Activated CD4-positive, CD25-positive, alpha-beta regulatory T cell (primary cell): ENCODE measurements around the gene SEMA5A.

ENCODE experiments used
- DNase-seq, 4 experiments: peaks; one replicate each; lab custom pipeline; 2025; lab: John Stamatoyannopoulos, UW

Gene SEMA5A

DNA sequence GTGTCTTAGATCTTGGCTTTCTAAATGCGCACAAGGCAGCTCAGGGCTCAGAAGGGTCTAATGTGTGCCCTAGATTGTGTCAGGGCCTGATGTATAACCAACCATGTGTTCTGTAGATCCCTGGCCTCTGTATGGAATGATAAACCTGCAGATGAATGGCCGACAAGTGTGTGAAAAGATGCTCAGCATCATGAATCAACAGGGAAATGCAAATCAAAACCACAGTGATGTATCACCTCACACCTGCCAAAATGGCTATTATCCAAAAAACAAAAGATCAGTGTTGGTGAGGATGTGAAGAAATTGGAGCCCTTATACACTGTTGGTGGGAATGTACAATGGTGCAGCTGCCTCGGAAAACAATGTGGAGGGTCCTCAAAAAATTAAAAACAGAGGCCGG, 489.8 kb downstream of the SEMA5A start:
- no peak for DNase-seq

DNA sequence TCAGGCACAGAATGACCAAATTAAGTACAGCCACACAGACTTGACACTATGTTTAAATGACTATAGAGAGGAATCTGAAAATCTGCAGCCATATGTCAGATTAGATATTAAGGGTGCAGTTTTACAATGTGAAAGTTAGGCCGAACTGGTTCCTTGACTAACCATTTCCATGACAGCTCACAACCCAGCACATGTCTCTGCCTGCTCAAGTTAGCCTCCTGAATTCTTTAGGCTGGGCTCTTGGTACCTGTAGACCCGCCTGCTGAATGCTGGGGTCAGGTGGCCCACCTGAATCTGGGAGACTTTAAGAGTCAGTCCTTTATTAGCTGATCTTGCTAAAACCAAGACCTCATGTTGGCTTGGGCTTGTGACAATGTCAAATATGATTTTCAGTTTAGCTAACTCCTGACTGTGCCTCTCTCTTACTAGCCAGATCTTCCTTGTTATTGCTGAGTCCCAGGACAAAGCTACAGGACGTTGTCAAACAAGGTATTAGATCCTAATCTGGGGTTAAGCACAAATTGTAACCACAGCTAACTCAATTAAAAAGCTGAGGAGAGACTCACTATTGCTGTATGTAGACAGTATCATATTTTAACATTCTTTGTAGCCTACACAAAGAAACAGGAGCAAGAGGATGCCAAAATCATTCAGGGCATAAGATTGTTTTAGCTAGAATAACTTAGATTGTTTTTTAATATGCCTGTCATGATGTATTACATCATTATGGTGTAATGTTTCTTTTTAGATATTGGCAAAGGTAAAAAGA, 490.9 kb downstream of the SEMA5A start:
- no peak for DNase-seq

- DNase-seq = no peak
Measured at GRCh38 chr5:9054322-9054721, 491.6 kb downstream of the SEMA5A start.

- no peak for DNase-seq
Measured at GRCh38 chr5:9052421-9052820, 493.5 kb downstream of the SEMA5A start.

GRCh38 chr5:9051779-9052178, 494.1 kb downstream of the SEMA5A start:
- no peak for DNase-seq

DNA sequence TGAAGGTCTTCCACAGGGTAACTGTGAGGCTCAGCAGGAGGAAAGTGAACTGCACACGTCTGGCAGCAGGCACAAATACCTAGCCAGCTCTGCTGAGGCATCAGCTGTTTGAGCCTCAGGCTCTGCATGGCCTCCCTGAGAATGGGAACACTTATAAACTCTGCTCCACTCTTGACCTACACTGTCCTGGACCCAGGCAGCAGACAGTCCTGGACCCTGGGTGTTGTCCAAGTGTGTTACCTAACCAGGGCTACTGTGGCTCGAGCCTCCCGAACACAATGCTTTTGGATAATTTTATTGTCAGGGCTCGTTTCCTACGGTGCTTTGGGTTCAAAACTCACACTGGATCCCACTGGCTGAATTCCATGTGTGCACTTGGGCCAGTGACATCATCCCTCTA, 497.9 kb downstream of the SEMA5A start:
- no peak for DNase-seq

GRCh38 chr5:9046756-9047481, 499.0 kb downstream of the SEMA5A start:
- no peak for DNase-seq

DNA sequence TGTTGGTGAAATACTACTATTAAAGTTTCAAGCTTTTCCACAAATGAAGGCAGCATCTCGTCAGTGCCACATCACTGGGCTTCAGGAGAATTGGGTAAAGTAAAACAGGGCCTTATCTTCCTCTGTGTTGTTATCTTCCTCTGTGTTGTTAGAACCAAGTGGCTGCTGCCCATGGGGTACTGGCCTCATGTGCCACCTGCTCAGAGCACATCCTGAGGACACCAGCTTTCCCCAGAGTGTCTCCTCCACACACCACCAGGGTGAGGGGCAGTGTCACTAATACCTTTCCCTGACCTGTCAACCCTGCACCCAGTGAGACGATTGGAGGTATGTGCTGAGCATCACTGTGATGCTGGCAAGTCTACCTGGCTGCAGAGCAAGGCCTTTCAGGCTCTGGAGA, 499.9 kb downstream of the SEMA5A start:
- DNase-seq = no peak

DNA sequence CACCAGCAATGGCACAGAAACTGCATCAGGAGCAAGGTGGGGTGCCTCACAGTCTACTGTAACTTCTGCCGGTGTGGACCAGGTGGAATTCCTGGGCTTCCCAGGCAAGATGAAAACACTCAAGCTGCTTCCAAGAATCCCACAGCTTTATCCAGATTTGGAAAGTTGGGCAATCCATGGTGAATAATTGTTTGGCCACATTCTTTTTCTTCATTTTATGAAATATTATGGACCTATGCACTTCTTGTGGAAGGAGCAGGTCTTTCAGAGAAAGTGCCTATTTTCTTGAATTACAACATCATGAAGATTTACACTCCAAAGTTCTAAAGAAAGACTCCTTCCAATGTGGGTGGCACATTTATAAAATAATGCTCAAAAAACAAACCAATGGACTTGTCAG, 503.6 kb downstream of the SEMA5A start:
- no peak for DNase-seq

DNA sequence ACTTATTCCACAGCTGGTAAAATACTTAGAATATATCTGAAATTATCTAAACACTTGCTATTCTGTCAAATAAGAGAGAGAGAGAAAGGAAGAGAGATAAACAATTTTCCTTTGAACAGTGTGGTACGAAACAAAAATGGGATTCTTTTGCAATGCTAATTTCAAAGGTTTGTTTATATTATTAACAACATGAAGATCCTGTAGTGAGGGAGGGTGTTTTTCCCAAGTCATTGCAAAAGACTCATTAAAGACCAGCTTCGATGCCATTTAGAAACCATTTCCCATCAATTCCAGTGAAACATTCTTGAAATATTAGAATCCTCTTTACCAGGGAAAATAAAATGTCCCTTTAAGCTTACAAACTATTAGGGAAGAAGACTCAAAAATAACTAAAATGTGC, 505.4 kb downstream of the SEMA5A start:
- no peak for DNase-seq

DNA sequence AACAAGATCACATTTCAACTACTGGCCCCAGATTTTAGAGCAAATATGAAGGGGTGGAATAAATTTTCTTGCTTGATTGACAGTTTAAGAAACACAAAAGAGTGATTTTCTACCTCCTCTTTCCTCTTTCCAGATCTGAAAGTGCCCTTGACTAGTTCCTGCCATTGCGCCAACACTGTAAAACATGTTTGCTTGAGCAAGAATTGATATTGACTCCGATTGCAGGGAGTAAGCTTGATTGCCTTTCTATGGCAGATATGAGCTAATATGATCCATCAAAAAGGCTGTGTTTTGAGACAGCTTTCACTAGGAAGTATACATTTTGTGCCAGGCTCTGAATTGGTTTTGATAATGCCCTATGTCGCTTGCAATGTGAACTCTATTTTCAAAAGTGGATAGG, 508.8 kb downstream of the SEMA5A start:
- DNase-seq = no peak

DNA sequence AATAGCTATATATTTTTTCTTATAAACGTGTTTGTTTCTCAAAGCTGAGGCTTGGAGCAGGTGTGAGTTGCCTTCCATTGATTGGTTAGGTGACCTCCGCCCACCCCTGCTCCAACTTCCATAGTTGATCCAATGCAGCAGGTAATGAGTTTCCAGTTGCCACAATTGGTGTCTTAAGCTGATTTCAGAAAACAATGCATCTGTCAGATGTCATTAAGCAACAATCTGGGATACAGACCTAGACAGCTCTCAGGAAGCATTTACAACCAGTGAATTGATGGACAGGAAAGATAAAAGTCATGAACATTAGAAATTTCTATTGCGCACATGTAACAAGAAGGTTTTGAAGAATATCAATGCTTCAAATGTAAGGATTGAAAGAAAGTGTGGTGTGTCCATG, 510.5 kb downstream of the SEMA5A start:
- DNase-seq = no peak

- no peak for DNase-seq
Measured at GRCh38 chr5:9034649-9035048, 511.2 kb downstream of the SEMA5A start.

DNA sequence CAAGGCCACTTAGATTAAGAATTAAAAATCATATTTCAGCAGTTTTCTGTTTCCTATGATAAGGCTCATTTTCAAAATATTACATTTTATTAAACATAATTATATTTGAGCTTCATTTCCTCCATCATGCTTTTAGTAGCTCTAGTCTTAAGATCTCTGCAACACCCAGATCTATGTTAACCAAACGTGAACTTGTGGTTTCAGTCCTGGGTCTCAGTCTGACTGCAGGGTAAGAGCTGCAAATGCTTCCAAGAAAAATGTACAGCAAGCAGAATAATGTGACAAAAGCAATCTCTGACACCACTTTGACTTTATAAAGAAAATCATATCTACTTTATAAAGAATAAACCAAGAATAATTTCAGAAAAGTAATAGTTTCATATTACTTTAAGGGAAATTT, 512.4 kb downstream of the SEMA5A start:
- DNase-seq = no peak

GRCh38 chr5:9025942-9026341, 519.9 kb downstream of the SEMA5A start:
- no peak for DNase-seq

DNA sequence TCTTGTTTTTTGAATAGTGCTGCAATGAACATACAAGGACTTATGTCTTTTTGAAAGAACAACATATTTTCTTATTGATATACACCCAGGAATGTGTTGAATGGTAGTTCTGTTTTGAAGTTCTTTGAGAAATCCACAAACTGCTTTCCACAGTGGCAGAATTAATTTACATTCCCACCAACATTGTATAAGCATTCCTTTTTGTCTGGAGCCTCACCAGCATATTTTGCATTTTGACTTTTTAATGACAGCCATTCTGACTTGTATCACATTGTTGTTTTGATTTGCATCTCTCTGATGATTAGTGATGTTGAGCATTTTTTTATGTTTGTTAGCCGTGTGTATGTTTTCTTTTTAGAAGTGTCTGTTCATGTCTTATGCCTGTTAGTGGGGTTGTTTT, 524.9 kb downstream of the SEMA5A start:
- no peak for DNase-seq

GRCh38 chr5:9015937-9016270, 530.0 kb downstream of the SEMA5A start:
- DNase-seq = no peak

DNA sequence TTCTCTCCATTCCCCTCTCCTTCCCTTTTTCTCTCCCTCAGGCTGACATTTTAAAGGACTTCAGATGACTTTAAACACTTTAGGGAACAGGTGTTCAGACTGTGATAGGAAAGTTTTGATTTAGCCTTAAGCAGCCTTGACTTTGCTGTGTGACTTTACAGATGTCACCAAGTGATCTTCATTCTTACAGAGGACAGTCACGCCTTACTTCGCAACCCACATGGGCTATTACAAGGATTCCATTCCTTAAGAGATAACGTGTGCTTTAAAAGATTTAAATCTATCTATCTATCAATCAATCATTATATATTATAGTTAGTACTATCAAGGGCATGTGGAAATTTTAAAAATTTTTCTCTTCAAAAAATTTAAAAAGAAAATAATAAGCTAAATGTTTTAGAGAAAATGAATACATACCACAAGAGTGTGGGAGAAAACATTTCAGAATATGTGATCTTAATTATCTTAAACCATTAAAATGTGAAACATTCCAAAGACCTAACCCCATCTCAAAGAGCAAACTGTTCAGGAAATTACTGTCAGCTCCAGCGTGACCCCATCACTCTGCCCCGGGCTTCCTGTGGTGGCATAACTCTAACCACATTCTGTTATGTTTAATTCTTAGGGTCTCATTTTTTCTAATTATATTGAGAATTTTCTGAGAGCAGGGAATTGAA, 530.5 kb downstream of the SEMA5A start:
- no peak for DNase-seq

- DNase-seq = no peak
Measured at GRCh38 chr5:9013147-9013546, 532.7 kb downstream of the SEMA5A start.

GRCh38 chr5:9009931-9010651, 535.8 kb downstream of the SEMA5A start:
- DNase-seq = no peak

DNA sequence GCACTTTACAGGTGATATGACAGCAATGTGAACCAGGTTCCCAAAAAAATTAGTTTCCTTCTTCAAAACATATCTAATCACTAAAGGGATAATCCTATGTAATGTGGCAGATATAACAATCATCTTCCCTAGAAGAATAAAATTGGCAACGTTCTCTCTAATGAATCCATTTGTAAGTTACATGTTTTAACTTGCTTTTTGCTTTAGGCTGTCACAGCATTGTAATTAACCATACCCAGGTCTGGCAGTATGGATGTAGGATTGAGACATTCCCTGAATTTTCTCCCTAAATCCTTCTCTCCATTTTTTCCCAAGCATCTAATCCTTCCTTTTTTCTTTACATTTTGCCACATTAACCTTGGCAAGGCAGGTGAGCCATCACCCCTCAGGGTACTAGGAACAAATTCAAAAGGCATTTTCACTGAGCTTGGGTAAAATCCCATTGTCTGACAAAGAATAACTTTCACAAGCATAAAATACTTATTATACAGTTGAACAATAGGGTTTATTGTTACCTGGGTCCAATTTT, 548.3 kb downstream of the SEMA5A start:
- no peak for DNase-seq

DNA sequence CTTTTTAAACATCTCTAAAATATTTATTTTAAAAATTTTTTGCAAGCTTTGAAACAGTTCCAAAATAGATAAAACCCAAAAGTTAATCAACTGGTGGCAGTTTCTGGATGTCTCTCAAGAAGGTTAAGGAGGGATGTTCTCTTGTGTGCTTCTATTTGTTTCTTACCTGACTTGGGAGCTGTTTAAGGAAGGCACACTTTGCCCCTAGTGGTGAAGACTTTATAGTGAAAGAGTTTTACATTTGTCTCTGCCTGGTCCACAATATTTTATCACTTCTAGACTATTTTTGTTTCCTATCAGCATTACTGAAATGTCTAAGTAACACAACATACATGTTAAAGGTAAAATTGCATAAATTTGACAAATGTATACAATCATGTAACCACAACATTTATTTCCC, 552.8 kb downstream of the SEMA5A start:
- DNase-seq = no peak
